NCI-H1105 (cell line): ENCODE data around the gene MYO1C.
"Not testable (repeated sequence)": the region's sequence is repeated elsewhere in the genome, so short reads cannot be mapped to it uniquely, and the experiment has no call there.

ENCODE experiments used
- DNase-seq: peaks from one replicate; lab custom pipeline; 2025; lab: John Stamatoyannopoulos, UW

The MYO1C gene

DNA sequence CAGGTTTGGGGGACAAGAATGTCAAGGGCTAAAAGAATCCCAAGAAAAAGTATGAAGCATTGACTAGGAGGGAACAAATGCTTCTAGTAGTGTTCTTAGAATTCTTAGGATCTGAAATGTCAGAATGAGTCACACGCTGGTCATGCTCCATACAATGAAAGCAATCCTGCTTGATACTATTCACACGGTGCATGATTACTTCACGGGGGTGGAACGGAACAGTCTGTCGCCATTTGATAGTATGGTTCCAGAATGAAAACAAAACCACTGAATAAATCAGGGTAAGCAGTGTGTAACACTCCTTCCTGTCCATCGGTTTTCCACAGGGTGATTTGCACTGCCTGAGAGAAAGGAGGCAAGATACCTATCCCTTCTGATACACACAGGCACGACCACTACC lies 69.6 kb downstream of the MYO1C start:
- DNase-seq = no peak

DNA sequence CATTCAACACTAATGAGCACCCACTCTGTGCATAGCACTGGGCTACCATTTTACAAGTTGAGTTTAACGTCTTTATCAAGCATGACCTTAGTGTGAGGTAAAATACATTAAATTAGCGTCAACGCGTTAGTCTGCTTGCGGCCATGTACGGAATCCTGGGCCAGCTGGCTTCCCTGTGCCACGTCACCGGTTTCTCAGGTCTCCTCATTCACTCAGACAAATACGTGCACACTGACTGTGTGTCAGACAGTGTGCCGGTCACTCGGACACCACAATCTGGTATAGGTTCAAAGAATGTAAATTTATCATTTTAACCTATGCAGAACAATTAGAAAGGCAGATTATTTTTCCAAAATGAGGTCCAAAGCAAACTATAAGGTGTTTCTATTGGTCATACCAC lies 71.0 kb downstream of the MYO1C start:
- DNase-seq = no peak

DNA sequence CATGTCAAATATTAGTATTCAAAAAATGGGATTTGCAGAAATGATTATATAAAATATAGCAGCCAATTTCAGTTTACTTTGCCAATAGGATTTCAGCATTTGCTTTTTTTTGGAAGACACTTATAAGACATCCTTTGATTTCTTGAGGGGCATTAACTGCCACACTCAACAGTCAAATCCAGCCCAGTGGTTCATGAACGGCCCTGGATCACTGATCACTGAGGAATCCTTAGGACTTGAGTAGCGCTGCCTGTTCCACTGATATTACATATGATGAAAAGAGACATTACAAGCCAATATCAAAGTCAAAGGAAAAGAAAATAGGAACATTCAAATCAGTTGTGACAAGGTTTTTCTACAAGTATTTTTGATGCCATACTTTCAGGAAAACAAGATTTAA lies 71.5 kb downstream of the MYO1C start:
- no peak for DNase-seq

DNA sequence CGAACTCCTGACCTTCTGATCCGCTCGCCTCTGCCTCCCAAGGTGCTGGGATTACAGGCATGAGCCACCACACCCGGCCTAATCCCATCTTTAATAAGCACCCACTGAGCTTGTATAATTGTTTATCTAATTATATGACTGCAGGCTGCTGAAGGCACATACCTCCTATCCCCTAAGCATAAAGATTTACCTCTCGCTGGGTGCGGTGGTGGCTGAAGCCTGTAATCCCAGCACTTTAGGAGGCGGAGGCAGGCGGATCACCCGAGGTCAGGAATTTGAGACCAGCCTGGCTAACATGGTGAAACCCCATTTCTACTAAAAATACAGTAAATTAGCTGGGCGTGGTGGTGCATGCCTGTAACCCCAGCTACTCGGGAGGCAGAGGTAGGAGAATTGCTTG lies 72.3 kb downstream of the MYO1C start:
- no peak for DNase-seq

DNA sequence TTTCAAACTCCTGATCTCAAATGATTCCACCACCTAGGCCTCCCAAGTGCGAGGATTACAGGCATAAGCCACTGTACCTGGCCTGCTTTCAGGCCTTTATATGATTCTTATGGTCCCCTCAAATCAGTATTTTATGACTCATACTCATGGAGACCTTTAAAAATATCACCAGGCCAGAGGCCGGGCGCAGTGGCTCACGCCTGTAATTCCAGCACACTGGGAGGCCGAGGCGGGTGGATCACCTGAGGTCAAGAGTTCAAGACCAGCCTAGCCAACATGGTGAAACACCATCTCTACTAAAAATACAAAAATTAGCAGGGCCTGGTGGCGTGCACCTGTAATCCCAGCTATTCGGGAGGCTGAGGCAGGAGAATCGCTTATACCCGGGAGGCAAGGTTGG lies 74.0 kb downstream of the MYO1C start:
- DNase-seq = not testable (repeated sequence)

DNA sequence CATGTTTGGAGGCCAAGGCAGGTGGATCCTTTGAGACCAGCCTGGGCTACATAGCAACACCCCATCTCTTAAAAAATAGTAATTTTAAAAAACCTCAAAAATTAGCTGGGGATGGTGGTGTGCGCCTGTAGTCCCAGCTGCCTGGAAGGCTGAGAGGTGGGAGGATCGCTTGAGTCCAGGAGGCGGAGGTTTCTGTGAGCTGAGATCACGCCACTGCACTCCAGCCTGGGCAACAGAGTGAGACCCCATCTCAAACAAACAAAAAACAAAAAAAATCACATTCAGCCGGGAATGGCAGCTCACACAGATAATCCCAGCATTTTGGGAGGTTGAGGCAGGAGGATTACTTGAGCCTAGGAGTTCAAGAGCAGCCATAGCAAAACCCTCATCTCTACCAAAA lies 76.1 kb downstream of the MYO1C start:
- no peak for DNase-seq

DNA sequence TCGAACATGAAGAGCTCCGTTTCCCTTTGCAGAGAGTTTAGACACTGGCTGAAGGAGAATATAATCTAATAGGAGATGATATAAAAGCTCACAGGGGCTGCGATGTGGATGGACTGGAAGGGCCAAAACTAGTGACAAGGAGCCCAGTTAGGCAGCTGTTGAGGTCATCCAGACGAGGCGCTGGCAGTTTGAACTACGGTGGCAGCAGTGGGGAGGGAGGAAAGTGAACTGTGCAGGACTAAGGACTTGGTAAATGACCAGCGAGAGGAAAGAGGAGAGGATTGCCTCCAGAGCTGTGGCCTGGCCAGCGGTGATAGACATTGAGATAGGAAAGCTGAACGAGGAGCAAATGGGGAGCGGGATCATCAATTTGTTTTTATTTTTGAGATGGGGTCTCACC lies 77.9 kb downstream of the MYO1C start:
- no peak for DNase-seq
